GM18519 (cell line): ENCODE measurements around the gene NECAP2.

Source experiments
- ATAC-seq: cut with Tn5 transposase; IDR thresholded peaks from one replicate; pipeline ENCODE4 v1.9.1; 2021; ENCODE audit warnings: mild to moderate bottlenecking, moderate library complexity; ENCODE audit not compliant: unreplicated experiment, low FRiP score

Gene NECAP2, protein sequence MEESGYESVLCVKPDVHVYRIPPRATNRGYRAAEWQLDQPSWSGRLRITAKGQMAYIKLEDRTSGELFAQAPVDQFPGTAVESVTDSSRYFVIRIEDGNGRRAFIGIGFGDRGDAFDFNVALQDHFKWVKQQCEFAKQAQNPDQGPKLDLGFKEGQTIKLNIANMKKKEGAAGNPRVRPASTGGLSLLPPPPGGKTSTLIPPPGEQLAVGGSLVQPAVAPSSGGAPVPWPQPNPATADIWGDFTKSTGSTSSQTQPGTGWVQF

GRCh38 chr1:16440470-16441281 is at the start of gene NECAP2:
Gene NECAP2 (plus strand): TSS chr1:16440724. CDS start chr1:16440762, 38 bp downstream.
- ATAC-seq = peak; percentile 66

DNA sequence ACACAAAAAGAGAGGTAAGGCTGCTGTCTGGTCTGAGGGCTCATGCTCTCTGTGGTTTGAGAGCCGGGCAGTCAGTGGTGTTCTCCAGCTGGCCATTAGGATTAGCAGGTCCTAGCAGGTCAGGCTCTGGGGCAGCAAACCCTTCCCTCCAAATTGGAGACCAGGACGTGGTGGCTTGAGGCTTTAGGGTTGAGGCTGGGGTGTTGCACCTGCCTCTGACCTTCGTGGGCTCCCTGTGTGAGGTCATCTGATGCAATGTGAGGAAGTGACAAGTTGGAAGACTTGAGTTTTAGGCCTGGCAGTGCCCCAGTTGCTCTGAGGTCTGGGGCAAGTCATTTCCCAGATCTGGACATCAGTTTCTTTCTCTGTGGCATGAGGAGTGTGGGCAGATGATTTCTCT is 49.1 kb upstream of the NECAP2 start:
- ATAC-seq = no peak

DNA sequence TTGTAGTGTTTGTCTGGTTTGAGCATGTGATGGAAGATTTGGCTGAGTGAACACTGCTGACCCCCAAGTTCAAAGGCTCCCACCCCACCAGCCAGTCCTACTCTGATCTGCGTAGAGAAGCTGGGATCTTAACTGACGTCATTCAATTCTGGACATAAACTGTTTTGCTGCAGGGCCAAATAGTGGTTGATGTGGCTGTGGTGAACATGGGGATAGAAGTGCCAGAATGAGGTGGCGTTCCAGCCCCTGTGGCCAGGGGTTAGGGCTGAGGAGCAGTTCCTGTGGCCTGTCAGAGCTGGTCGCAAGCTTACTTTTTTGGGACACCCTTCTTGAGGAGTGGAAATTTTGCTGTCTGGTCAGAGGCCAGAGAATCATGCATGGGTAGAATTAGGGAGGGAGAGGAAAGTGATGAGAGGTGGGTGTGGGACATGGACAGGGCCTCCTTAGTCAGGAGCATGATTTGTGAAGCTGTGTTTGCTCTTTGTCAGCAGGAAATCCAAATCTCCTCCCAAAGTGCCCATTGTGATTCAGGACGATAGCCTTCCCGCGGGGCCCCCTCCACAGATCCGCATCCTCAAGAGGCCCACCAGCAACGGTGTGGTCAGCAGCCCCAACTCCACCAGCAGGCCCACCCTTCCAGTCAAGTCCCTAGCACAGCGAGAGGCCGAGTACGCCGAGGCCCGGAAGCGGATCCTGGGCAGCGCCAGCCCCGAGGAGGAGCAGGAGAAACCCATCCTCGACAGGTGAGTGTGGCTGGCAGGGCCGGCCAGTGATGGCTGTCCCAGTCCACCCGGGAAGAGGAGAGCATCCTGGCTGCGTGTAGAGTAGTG is 47.6 kb upstream of the NECAP2 start:
- ATAC-seq = no peak

DNA sequence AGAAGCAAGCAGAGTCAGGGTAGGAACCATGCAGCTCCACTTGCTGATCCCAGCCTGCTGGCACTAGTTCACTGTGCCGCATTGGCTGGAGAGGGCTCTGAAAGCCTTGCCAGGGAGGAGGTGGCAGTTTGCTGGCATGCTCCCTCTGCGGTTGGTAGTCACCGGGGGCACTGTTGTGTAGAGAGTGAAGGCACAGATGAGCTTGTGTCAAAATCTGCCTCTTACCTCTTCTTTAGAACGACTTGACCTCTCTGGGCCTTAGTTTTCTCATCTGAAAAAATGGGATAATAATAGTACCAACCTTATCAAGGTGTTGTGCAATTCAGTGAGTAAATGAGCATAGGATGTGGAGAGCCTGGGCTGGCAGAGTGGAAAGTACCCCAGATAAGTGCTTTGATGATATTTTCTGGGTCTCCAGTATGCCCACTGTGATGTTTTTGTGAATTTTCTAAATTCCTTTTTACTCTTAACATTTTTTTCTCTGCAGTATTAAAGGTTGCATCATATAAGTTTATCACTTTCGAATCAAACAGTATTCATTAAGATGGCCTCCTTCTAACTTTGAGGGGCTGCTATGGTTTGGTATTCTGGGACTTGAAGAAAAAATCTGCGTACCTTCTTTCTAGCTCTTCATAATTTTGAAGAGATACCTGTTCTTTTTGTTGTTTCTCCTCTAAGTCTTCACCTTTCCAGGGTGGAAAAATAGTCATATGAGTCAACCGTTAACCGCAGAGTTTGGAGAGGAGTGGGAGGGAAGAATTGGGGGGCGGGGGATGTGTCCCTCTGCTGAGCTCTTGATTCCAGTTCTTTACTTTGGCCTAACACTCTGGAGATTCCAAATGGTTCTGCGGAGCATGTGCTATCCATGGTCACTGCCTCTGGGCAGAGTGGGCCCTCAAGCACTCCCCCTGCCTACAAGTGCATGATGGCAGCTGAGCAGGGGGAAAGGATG is 46.7 kb upstream of the NECAP2 start:
- no peak for ATAC-seq

DNA sequence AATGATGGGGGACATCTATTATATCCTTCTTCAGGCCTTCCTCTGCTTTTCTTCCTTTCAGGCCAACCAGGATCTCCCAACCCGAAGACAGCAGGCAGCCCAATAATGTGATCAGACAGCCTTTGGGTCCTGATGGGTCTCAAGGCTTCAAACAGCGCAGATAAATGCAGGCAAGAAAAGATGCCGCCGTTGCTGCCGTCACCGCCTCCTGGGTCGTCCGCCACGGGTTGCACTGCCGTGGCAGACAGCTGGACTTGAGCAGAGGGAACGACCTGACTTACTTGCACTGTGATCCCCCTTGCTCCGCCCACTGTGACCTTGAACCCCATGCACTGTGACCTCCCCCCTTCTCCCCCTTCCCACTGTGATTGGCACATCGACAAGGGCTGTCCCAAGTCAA is 45.5 kb upstream of the NECAP2 start:
- no peak for ATAC-seq

GRCh38 chr1:16396591-16396990 is 43.9 kb upstream of the NECAP2 start:
- ATAC-seq = no peak

- ATAC-seq = no peak
Measured at GRCh38 chr1:16397120-16397519, 43.4 kb upstream of the NECAP2 start.

DNA sequence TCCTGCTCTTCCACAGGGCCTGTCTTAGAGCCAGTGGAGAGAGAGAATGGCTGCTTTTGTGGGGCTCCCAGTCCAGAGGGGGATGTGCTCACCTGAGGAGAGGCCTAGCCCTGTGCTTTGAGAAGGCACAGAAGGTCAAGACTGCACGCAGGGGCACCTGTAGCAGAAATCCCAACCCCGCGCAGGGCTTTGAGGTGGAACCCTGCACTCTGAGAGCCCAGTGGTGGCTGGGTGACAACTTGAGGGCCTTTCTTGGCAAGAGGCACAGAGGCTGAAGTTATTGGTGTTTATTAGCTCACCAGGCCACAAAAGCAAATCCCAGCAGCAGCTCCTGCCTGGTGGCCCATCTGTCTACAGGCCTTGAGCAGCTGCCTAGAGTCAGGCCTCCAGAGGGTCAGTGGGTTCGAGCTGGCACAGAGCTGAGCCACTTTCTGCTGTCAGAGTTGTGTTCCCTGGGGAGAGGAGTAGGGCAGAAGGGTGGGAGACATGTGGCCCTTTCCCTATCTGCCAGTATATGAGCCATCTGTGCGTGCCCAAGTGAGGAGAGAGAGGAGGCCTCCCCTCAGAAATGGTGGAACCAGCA is 42.1 kb upstream of the NECAP2 start:
- no peak for ATAC-seq

- ATAC-seq = no peak
Measured at GRCh38 chr1:16402742-16403141, 37.8 kb upstream of the NECAP2 start.

DNA sequence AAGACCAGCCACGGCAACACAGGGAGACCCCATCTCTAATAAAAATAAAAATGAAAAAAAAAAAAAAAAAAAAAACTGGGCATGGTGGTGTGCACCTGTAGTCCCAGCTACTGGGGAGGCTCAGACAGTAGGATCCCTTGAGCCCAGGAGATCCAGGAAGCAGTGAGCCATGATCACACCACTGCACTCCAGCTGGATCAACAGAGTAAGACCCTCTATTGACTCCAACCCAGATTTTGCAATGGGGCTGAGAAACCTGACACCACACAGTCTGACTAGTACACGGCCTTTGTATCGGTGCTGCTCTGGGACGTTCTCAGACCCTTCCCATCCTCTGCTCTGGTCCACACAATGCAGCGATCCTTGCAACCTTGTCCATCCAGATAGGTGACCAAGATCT is 35.1 kb upstream of the NECAP2 start:
- ATAC-seq = no peak

DNA sequence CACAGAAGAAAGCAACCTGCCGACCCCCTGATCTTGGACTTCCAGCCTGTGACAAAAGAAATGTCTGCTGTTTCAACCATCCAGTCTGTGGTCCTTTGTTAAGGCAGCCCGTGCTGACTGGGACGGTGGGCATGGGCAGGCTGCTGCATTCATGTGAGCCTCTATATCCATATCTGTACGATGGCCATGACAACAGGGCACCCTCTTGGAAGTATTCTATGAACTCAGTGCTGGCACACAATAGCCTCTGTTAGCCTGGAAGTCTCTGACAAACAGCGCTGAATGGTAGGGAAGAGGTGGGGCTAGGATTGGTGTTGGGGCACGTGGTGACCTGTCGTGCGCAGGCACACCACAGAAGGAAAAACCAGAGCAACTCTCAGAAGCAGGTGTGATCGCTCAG is 33.7 kb upstream of the NECAP2 start:
- ATAC-seq = no peak

GRCh38 chr1:16409536-16410152 is 30.9 kb upstream of the NECAP2 start:
- ATAC-seq = no peak

- no peak for ATAC-seq
Measured at GRCh38 chr1:16410803-16411202, 29.7 kb upstream of the NECAP2 start.

GRCh38 chr1:16413191-16413590 is 27.3 kb upstream of the NECAP2 start:
- ATAC-seq = no peak

DNA sequence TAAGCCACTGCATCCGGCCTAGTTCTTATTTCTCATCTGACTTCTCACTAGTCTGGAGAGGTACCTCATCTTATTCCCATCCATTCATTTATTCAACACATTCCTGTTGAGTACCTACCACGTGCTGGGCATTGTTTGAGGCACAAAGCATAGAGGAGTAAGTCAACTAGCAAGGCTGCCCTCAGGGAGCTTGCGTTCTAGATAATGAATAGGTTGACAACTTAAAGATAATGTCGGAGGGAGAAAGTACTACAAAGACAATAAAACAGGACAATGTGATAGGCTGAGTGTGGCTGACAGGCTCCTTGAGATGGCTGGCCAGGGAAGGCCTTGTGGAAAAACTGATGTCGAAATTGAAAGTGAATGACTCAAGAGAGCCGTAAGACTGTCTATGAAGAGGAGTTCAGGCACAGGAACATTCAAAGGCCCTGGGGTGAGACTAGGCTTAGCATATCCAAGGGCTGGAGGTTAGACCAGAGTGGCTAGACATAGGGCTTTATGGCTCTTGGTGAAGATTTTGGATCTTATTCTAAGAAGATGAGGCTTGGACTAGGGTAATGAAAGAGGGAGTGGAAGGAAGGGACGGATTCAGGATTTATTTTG is 21.6 kb upstream of the NECAP2 start:
- no peak for ATAC-seq

- ATAC-seq = no peak
Measured at GRCh38 chr1:16420424-16421118, 20.0 kb upstream of the NECAP2 start.

DNA sequence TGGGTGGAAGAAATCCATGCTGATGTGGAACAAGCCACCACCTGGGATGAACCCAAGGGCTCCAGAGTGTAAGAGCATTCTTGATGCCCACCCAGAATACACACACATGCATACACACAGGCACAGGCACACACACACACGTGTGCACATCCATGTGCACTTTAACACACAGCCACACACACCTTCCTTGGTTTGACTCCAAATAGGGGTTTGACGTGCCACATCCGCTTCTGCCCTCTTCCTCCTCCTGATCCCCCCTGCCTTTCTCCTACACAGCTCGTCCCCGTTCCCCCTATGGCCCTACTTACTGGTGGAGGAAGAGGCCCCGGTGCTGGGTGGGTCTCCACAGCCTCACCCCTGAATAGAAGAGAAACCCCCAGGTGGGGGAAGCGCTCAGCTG is 19.3 kb upstream of the NECAP2 start:
- ATAC-seq = no peak

GRCh38 chr1:16422041-16422440 is 18.5 kb upstream of the NECAP2 start:
- ATAC-seq = no peak
